ENCODE results near the gene MID2.
"Not testable (repeated sequence)": the region's sequence is repeated elsewhere in the genome, so short reads cannot be mapped to it uniquely, and the experiment has no call there.

The MID2 gene, protein sequence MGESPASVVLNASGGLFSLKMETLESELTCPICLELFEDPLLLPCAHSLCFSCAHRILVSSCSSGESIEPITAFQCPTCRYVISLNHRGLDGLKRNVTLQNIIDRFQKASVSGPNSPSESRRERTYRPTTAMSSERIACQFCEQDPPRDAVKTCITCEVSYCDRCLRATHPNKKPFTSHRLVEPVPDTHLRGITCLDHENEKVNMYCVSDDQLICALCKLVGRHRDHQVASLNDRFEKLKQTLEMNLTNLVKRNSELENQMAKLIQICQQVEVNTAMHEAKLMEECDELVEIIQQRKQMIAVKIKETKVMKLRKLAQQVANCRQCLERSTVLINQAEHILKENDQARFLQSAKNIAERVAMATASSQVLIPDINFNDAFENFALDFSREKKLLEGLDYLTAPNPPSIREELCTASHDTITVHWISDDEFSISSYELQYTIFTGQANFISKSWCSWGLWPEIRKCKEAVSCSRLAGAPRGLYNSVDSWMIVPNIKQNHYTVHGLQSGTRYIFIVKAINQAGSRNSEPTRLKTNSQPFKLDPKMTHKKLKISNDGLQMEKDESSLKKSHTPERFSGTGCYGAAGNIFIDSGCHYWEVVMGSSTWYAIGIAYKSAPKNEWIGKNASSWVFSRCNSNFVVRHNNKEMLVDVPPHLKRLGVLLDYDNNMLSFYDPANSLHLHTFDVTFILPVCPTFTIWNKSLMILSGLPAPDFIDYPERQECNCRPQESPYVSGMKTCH

DNA sequence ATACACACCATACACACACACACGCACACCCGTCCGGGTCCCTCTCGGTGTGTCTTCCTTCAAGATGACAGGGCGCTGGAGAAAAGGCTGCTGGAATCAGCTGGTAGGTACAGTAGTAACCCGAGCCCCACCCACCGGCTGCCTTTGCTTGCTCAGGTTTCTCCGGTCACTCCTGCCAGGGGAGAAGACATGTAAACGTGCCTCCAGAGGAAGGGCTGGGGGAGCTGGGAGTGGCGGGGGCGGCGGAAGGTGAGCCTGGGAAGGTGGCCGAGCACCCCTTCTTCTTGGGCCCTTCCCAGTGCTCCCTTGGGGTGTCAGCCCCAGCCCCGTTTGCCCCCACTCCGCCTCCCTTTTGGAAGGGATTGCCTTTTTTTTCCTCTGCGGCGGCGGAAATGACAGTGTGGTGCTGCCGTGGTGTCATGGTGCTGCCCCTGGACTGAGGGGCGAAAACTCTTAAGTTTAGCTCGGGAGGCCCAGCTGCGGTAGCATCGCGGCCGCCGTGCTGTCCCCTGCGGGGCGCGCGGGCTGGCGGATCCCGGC, at the start of gene MID2:
Gene MID2 (plus strand): TSS at position 169 of the 540 bp plus-strand sequence. CDS start 561 bp downstream, outside the sequence.
- no peak for DNase-seq (ENCODE audit: low read depth)

DNA sequence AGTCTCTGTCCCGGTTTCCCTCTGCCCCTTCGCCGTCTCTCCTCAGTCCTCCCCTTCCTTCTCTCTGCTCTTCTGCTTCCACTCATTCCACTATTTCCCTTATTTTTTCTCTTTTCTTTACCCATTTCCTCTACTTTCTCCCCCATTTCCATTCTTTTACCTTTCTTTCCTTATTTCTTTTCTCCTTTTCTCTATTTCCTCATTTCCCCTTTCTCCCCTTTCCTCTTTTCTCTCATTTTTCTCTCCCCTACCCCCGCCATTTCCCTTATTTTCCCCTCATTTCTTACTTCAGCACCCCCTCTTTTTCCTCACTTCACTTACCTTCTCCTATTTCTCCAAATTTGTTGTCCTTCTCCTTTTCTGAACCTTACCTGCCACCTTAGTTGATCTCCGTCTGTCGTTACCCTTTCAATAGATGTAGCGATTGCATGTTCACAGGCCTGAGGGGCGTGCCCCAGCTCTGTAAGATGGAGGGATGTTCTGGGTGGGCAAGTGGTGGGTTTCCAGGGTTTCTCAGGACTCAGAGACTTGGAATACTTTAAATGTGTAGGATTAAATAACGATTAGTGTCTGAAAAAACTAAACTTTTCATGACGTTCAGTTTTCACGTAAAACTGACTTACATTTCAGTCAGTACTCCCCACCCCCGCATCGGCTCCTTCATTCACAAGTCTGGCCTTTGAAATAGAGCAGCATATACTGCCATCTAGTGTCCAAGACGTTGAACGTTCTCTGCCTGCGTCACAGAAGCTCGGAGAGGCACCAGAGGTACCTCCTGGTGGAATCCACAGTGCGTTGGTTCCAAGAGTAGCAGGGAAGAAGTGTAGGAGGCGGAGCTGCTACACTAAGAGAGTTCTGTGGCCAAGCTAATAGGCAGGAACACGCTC, 48.8 kb upstream of the MID2 start:
- DNase-seq (ENCODE audit: low read depth) = peak; percentile 36

DNA sequence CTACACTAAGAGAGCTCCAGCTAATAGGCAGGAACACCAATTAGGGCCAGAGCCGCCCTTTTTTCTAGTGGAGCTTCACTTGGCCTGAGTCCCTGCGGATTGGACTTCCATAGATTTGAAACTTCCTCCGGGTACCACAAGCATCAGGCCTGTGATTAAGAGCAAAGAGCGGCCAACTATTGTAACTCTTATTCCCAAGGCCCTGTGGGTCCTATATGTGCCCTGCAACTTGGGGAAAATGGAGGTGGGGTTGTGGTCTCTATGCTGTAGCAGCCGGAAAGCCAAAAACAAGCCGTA, 48.2 kb upstream of the MID2 start, which contains the start of gene NCBP2L:
Gene NCBP2L (plus strand): TSS at position 198 of the 297 bp plus-strand sequence. CDS start 16,488 bp downstream, outside the sequence.
- DNase-seq (ENCODE audit: low read depth) = no peak

DNA sequence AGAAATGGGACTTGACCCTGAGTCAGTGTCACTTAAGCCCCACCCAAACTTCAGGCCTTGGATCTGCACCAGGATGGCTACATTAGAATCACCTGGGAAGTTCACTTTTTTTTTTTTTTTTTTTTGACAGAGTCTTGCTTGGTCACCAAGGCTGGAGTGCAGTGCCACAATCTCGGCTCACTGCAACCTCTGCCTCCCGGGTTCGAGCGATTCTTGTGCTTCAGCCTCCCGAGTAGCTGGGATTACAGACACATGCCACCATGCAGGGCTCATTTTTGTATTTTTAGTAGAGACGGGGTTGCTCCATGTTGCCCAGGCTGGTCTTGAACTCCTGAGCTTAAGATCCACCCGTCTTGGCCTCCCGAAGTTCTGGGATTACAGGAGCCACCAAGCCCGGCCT, 45.1 kb upstream of the MID2 start:
- DNase-seq (ENCODE audit: low read depth) = no peak

DNA sequence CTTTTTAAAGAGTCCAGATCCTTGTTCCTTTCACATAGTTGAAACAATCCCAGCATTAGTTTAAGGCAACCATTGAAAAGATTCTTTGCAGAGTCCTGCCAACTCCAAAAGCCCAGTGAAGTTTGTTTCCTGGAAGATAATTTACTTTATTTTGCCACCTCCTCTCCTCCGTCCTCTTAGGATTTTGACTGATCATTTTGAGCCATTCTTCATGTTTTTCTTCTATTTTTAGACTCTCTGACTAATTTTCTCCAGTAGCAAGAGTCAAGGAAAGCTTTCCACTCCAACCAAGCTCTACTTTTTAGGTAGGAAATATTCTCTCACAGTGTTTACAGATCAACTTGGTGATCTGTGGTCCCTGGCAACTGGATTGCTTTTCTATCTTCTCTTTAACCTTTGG, 37.8 kb upstream of the MID2 start:
- DNase-seq (ENCODE audit: low read depth) = no peak

DNA sequence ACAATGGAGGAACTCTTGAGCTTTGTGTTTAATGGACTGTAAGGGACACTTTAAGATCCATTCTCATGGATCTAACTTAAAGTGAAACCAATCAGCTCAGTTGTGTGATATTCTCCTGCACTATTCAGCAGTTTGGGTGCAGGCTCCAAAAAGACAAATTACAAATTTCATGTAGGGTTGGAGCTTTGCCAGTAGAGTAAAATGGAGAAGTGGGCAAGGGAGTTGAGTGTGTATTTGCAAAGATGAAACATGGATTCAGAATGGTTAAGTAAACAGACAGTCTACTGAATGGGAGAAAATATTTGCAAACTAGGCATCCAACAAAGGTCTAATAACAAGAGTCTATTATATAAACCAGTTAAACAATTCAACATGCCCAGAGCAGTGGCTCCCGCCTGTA, 21.2 kb upstream of the MID2 start:
- no peak for DNase-seq (ENCODE audit: low read depth)

DNA sequence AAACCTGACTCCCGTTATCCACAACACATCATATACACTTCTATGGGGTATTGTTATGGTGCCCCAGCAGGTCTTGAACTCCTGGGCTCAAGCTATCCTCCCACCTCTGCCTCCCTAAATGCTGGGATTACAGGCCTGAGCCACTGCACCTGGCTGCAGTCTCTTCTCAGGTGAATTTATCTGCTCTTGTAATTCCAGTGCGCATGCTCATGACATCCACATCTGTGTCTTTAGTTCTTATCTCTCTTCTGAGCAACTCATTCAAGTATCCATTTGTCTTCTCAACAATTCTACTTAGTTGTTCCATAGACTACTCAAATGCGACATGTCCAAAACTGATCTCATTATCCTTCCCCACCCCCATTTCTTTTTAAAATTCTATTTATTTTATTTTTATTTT, 20.5 kb upstream of the MID2 start:
- DNase-seq (ENCODE audit: low read depth) = no peak

DNA sequence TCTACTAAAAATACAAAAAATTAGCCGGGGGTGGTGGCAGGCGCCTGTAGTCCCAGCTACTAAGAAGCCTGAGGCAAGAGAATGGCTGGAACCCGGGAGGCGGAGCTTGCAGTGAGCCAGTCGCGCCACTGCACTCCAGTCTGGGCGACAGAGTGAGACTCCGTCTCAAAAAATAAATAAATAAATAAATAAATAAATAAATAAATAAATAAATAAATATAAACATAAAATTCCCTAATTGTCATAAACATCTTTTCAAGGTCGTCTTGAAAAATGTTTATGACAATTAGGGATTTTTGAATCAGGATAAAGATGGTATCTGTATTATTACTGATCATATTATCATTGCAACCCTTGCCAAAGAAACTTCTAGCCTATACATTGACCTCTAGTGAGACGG, 15.6 kb upstream of the MID2 start:
- not testable (repeated sequence) for DNase-seq (ENCODE audit: low read depth)

DNA sequence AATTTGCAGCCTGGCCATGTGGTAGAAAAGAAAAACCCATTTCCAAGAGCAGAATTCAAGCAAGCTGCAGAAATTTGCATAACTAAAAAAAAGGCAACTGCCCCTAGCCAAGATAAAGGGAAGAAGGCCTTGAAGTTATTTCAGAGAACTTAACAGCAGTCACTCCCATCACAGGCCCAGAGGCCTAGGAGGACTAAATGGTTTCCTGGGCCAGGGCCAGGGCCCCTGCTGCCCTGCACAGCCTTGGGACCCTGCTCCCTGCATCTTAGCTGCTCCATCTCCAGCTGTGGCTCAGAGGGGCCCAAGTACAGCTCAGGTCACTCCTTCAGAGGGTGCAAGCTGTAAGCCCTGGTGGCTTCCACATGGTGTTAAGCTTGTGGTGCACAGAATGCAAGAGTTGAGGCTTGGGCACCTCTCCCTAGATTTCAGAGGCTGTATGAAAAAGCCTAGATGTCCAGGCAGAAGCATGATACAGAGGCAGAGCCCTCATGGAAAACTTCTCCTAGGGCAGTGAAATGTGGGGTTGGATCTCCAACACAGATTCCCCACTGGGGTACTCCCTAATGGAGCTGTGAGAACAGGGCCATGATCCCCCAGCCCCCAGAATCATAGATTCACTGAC, 6.7 kb upstream of the MID2 start:
- no peak for DNase-seq (ENCODE audit: low read depth)

DNA sequence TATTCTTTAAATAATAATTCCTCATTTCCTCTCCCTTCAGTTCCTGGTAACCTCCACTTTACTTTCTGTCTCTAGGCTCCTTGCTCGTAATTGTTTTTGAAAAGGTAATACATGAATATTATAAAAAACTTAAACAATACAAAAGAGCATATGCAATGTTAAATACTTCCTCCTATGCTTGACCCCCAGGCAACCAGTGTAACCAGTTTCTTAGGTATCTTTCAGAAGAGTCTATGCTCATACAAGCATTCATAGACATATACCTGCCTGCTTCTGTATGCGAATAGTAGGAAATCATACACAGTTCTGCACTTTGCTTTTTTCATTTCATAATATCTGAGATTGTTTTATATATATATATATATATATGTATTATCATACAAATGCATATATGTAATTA, 2.6 kb upstream of the MID2 start:
- no peak for DNase-seq (ENCODE audit: low read depth)

DNA sequence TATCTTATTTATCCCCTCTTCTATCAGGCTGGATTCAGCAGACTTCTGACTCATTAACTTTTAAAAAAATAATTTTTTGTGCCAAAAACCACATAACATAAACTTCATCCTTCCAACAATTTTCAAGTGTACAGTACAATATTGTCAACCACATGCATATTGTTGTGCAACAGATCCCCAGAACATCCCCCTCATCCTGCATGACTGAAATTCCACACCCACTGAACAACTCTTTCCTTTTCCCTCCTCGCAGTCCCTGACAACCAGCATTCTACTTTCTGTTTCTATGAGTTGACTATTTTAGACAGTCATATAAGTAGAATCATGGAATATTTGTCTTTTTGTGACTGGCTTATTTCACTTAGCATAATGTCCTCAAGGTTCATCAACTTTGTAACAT, 2.2 kb upstream of the MID2 start:
- DNase-seq (ENCODE audit: low read depth) = peak; percentile 47

DNA sequence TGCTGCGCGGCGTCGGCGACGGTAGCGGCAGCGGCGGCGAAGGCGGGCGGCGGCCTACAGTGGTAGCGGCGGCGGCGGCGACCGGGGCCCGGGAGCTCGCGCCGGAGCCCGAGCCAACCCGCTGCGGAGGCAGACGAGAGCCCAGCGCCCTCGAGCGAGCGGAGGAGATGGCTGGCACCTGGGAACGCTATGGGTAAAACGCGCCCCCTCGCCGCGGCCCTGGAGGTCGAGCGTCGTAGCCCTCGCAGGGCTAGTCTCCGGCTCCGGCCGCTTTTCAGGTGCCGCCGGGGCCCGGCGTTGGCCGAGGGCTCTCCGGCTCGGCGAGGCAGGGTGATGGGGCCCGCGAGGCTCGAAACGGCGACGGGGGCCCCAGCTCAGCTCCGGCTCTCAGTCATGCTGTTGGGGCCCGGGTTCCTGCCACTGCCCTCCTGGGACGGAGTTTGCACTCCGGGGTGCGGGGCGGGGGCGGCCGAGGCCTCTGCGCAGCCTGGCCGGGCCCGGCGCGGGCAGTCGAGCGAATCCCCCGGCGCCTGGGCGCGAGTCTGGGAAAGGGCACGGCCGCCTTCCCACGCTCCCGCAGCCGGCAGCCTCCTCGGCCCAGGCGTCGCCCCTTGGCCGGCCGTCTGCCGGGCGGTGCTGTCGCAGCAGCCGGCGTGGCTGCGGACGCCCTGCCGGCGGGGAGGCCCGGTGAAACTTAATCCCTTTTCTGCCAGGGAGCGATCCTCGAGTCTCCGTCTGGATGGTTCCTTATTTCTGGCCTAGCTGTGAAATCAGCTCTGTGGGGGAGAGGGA, 768 bp downstream of the MID2 start:
- no peak for DNase-seq (ENCODE audit: low read depth)

DNA sequence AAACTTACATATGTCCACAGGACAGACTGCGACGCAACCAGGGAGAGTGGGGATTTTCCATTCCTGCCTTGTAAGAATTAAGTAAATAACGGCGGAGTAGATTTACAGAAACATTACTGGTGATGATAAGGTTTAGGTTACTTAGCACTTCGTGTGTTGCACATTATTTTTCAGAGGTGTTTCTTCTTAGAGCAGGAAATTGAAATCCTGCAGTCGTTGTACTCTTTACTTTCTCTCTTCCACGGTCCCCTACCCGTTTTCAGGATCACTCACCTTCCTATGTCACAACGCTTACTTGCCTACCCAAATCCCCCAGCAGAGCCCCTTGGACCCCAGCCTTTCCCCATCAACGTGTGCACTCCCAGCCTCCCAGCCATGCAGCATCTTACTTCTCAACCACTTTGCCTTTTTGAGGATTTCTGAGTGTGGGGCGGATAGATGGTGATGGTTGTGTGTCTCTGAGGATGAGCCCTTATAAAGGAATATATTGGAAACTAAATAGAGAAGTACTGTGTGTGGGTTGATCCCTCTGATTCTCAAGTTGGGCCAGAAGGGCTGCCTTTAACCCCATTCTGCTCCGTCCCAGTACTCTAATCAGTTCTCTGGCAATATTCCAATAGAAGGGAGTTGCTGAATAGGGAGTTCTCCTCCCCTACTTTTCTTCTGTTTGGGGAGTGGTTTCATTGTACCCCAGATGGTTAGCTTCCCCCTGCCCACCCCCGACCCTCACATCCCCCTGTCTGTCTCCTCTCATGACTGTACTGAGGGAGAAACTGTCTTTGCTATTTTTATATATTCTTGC, 1.6 kb downstream of the MID2 start:
- DNase-seq (ENCODE audit: low read depth) = no peak

DNA sequence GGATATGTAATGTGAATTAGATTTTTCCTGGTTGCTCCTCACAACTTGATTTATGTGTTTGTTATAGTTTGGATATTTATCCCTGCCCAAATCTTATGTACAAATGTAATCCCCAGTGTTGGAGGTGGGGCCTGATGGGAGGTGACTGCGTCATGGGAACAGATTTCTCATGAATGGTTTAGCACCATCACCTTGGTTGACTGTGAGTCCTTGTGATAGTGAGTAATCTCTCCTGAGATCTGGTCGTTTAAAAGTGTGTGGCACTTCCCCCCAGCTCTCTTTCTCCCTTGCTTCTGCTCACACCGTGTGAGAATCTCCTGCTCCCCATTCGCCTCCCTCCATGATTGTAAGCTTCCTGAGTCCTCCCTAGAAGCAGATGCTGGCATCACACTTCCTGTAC, 2.2 kb downstream of the MID2 start:
- DNase-seq (ENCODE audit: low read depth) = no peak

DNA sequence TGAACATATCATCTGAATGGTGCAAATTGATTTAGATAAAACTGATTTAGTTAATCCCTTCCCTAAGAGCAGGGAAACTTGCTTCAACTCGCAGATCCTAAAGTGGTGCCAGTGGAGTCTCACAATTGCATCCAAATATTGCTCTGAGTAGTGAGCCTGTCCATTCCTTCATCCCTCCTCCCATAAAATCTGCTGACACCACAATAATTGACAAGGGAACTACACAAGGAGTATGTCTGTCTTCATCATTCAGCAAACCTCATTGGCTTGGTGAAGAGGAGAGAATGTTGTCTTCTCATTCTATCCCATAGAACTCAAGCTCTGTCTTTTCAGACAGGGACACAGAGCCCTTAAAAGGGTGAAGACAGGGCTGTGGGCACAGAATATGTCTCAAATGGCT, 4.2 kb downstream of the MID2 start:
- no peak for DNase-seq (ENCODE audit: low read depth)

DNA sequence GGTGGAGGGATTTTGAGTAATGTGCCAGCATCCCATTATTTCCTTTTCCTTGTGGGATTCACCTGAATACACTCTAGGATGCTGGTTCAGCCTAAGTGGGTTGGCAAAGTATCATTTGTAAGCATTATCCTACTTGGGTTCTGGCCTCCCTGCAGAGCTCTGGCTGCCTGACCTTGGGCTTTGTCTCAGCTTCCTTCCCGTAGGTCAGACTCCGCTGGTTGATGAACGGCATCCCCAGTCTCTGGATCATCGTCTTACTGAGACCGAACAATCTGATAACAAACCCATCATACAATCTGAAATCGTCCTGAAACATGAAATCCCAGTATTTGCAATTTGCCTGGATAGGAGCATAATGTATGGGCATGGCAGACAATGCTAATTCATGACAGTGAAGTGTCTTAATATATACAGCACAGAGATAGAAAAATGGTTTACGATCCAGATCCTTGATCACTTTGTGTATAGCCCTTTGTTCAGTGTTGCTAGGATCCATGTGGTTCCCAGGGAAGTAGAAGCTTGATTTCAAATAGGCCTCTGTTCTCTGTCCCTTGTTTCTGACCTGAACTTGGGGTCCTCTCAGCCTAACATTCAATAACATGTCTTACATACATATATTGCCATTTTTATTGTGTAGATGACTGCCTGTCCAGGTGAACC, 5.5 kb downstream of the MID2 start:
- no peak for DNase-seq (ENCODE audit: low read depth)

DNA sequence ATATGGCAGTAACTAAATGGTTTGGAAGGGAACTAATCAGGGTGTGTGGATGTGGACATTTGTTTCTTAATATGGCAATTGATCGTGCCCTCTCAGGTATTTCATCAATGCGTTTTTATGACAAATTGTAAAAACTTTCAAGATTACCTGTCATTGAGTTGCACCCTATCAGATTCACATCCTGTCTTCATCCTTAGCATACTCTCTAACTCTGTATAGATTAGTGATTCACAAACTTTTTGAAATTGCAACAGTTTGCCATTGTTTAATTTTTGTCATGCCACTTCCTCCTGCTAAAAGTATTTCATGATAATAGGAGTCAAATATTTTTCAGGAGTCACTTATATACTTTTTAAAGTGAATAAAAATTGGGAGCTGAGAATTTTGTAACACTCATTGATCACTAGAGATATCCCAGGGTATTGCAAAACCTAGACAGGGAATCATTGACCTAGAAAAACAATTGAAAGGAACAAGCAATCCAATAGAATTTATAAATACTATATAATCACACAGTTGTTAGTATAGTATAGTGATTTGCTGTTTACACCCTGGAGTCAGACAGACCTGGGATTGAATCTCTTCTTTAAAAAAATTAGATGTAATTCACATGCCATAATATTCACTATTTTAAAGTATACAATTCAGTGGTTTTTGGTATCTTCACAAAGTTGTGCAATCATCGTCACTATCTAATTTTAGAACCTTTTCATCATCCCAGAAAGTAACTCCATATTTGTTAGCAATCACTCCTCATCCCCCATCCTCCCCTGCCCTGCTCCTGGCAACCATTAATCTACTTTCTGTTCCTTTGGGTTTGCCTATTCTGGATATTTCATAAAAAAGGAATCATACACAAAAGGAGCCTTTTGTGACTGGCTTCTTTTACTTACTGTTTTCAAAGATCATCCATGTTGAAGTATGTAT, 8.9 kb downstream of the MID2 start:
- DNase-seq (ENCODE audit: low read depth) = no peak

DNA sequence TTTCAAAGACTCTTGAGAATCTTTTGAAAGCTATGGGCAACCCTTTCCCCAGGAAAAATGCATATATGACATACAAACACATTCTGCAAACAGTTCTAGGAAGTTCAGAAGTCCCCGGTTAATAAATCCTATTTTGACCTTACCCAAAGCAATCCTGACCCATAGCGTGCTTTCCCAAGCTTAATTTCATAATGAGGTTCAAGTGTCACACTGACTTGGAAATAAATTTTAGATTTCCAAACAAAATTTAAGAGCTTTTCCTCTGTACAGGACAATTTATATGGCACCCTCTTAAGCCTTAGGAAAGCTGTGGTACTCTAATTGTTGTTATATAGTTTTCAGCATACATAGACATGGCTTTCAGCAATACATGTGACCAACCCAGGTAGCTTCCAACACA, 11.3 kb downstream of the MID2 start:
- no peak for DNase-seq (ENCODE audit: low read depth)

DNA sequence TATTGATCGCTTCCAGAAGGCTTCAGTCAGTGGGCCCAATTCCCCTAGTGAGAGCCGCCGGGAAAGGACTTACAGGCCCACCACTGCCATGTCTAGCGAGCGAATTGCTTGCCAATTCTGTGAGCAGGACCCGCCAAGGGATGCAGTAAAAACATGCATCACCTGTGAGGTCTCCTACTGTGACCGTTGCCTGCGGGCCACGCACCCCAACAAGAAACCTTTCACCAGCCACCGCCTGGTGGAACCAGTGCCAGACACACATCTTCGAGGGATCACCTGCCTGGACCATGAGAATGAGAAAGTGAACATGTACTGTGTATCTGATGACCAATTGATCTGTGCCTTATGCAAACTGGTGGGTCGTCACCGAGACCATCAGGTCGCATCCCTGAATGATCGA, 15.3 kb downstream of the MID2 start:
- DNase-seq (ENCODE audit: low read depth) = no peak
